NCI-H1417 treated with DMSO at 0.1 percent for 48 hours (cell line): ENCODE data around the gene MAGI1.

ENCODE experiments used
- DNase-seq: peaks from one replicate; lab custom pipeline; 2025; lab: John Stamatoyannopoulos, UW

MAGI1 gene

DNA sequence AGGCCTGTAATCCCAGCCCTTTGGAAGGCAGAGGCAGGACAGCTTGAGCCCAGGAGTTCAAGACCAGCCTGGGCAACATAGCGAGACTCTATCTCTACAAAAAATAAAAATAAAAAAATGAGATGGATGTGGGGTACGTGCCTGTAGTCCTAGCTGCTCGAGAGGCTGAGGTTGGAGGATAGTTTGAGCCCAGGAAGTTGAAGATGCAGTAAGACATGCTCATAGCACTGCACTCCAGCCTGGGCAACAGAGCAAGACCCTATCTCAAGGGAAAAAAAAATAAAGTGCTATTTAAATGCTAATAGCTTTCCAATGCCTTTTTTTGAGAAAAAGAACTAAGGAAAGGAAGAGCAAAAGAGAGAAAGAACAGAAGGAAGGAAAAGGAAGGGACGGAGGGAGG, 94.5 kb downstream of the MAGI1 start:
- no peak for DNase-seq

DNA sequence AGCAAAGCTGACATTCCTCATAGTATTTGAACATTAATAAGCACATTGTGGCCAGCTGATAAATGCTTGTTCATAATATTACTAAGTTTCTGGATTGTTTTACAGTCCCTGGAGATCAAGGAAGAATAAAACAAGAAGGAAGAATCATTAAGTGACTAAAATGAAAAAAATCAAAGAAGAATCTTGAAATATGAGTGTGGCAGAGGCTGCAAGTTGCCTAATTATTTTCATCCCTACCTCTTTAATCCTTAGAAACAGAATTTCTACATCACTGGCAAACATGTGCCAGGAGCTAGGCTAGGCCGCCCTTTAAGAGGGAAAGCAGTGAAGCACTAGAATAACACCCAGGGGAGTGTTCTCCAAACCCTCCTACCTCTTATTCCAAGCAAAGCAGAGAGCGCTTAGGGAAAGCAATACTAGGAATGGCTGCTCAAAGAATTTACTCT, 98.9 kb downstream of the MAGI1 start:
- no peak for DNase-seq

DNA sequence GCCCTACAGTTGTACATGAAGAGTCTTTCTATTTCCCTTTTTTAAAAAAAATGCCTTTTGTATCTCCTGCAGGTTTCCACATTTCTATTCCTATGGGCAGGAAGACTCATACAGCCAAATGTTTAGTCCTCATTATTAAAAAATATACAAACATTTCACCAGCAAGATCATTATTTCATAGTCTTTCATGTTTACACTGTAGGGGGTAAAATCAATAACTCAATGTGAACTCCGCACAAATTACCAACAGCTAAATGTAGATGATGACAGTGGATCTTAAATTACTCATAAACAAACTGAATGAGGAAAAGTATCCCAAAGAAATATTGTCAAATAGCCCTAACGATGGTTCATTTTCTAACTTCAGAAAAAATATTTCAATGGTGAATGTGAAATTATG, 99.5 kb downstream of the MAGI1 start:
- DNase-seq = no peak

DNA sequence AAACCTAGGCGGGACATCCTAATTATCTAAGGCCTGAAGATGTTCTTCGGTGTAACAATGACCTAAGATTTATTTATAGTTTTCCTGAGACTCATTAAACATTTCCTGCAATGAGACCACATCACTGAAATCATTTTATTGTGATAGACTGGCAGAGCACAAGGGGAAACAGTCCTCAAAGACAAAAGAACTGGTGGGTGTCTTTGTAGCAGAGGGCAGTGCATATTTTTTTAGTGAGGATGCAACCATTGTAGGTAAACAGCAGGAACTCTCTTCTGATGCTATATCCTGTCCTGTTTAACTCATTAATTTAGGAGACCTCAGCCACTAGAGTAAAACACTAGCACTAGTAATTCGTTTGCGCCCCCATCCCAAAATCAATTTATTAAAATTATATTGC, 100.0 kb downstream of the MAGI1 start:
- no peak for DNase-seq

DNA sequence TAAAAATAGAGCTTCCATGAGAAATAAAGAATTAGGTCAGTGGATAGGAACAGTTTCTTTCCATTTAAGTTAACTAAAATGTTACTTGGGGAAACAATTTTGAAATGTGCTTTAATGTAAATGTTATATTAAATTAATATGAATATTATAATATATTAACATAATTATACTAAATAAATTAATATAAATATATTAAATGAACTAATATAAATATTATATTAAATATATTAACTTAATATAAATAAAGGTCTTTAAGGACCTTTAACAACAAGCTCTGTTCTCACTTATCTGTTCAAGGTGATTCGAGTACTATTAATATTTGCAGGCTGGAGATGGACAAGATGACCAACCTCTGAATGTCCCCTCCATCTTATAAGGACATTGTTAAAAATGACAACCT, 100.6 kb downstream of the MAGI1 start:
- no peak for DNase-seq

DNA sequence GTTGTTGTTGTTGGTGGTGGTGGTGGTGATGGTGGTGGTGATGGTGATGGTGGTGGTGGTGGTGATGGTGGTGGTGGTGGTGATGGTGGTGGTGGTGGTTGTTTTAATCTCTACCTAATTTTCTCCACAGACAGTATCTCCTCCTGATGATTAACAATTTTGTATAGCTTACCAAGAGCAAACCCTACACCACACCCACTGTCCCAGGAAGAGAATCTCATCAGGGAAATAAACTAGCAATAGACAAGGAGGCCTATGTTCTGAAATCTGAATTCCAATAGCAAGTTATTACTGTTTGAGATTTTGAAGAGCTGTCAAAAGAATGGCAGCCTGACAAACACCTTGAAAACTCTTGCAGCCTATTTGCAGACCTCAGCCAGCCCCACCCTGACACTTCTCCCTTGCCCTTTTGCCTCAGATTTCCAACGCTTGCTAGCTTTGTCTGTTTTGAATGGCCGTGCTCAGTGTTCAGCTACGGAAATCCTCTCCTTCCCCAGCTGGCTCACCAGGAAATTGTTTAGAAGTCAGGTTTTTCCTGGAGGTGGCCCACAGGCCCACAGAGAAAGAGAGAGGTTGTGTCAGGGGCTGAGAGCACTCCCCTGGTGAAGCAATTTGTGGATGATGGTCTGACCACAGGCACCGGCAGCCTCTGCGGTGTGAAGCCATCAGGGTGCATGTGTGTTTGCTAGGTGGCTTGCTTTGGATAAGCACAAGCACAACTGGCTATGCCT, 101.6 kb downstream of the MAGI1 start:
- DNase-seq = no peak

DNA sequence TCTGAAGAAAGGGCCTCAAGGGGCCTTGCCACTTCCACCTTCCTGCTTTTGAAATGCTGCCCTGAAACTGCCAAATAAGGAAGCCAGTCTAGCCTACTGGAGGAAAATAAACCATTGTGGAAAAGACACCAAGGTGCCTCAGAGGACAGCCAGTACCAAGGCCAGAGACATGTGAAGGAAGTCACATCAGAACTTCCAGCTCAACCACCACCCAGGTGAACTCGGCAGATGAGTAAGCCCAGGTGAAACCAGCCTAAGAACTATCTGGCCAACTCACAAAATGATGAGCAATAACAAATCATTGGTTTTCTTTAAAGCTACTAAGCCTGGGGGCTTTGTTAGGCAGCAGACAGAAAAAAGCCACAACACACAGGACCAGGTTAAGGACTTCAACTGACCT, 103.0 kb downstream of the MAGI1 start:
- DNase-seq = no peak

DNA sequence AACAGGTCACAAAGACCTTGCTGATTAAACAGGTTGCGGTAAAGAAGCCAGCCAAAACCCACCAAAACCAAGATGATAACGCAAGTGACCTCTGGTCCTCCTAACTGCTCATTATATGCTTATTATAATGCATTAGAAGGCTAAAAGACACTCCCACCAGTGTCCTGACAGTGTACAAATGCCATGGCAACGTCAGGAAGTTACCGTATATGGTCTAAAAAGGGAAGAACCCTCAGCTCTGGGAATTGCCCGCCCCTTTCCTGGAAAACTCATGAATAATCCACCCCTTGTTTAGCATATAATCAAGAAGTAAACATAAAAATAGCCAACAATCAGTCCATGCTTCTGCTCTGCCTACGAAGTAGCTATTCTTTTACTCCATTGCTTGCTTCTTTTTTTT, 108.1 kb downstream of the MAGI1 start:
- no peak for DNase-seq

DNA sequence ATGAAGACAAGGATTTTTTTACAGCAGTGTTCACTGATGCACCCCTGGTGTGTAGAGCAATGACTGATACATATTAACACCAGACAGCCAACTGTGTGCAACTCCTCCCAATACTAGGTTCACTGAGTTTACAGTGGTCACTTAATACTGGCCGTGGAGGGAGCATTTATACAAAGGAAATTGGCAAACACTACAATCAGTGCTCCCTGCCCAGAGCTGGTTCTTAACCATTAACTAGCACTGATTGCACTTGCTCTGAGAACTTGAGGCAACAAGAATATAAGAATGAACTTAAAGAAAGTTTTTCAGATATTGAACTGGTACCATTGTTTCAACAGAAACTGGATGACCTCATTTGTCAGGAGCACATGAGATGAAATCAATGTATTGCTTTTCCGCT, 110.6 kb downstream of the MAGI1 start:
- DNase-seq = no peak

DNA sequence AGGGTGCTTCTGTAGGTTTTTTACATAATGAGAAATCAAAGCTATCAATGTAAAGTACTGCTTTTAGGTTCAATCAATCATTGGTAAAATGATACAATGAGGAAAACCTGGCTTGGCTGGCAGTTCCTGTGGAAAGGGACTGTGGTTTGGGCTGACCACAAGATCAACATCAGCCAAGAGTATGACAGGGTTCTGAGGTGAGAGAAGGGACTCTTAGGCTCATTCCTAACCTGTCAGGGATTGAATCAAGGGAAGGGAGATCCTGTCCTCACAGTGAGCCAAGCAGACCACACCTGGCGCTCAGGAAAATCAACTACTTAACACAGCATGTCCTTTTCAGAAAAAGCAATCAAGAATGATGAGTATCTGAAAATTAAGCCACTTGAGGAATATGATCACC, 111.1 kb downstream of the MAGI1 start:
- peak; percentile 46 for DNase-seq

DNA sequence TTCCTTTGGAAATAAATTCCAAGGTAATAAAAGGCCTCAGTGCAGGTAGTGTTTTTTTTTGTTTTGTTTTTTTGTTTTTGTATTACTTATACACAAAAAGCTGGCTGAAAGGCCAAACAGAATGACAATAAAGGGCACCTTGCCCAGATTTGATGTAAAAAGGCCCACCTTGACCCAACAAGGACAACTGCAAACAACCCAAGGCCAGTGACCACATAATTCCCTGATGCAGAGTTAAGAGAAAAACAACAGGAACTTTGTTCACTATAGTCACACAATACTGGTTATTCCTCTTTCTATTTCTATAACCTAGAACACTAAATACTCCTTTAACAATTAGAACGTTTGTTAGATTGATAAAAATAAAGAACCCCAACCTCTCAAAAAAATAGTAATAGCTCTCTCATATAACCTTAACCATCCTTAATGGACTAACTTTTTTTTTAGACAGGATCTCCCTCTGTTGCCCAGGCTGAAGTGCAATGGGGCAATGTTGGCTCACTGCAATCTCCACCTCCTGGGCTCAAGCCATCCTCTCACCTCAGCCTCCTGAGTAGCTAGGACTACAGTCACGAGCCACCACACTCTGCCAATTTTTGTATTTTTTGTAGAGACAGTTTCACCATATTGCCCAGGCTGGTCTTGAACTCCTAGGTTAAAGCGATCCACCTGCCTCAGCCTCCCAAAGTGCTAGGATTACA, 113.3 kb downstream of the MAGI1 start:
- DNase-seq = no peak

DNA sequence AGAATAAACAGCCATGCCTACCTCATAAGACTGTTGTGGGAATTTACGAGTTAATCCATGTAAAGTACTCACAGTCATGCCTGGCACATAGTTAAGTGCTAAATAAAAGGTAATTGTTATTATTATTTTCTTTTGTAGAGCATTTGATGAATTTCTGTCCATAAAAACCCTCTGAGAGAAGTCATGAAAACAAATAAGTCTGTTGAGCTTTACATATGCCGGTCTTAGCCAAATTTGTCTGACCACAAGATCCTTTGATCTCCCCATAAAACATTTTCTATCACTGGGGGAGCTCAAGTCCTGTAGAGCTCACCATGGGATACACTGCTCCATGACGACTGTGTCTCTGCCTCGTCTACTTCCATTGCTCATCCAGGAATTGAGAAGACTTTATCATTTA, 114.0 kb downstream of the MAGI1 start:
- no peak for DNase-seq

DNA sequence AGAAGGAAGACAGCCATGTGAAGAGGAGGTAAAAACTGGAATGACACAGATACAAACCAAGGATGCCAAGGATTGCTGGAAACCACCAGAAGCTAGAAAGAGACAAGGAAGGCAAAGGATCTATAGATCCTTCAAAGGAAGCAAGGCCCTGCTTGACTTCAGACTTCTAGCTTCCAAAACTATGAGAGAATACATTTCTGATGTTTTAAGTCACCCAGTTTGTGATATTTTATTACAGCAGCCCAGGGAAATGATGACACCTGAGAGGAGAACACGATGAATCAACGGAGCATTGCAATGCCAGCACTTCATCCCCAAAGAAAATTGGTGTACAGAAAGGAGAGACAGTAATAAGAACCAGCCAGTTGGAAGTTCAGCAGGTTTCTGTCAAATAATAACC, 116.3 kb downstream of the MAGI1 start:
- DNase-seq = no peak

DNA sequence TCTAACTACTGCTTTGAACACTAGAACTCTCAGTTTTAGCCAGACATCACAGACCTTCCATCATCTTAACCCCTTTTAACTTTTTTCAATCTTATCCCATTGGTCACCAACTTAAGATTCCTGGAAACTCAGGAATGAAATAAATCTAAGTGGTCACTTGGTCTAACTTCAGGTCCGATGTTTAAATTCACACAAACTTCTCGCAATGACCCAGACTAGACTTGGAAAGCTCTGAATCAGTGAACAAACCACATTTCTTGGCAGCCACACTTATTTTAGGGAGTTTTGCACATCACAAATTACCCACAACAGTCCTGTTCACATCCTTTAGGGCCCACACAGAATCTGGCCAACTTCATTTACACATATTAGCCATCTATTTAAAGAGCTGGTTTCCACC, 118.9 kb downstream of the MAGI1 start:
- no peak for DNase-seq

DNA sequence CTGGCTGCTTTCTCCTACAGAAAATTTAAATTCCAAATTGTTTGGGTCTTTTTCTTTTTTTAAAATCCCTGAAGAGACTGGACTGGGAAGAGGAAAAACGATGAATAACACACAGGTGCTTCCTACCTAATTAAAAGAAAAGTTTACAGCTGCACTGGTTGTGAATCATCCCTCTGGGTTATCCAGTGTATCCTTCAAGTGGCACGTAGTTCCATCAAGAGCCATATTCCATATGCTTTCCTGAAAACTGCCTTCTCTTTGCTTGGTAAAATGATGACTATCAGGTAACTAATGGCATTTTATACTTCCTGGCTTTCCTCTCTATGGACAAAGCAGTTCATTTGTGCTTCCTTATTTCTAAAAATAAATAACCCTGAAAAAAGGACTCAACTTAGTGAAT, 123.2 kb downstream of the MAGI1 start:
- DNase-seq = no peak

DNA sequence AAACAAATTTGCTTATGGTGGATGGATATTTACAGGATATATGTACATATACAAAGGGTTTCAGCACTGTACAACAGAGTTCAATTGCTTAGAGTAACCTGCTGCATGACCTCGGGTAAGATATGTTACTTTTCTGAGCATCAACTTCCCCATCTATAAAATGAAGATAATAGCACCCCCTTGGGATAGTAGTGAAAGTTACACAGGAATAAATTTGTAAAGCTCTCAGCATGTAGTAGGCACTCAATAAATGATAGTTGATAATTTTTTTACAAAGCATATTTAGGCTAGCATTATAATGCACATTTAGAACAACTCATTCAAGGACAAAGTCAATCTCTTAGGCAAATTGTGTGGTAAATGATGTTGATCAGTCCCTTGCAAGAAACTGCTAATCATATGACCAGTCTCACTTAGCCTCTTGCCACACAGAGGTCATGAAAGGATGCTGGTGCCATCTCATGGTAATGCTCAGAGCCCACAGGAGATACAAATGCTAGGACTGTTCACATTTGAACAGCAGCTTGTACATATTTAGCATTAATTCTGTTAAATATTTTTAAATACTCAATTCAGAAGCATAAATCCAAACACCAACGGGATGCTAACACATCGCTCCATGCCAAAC, 123.9 kb downstream of the MAGI1 start:
- DNase-seq = no peak

DNA sequence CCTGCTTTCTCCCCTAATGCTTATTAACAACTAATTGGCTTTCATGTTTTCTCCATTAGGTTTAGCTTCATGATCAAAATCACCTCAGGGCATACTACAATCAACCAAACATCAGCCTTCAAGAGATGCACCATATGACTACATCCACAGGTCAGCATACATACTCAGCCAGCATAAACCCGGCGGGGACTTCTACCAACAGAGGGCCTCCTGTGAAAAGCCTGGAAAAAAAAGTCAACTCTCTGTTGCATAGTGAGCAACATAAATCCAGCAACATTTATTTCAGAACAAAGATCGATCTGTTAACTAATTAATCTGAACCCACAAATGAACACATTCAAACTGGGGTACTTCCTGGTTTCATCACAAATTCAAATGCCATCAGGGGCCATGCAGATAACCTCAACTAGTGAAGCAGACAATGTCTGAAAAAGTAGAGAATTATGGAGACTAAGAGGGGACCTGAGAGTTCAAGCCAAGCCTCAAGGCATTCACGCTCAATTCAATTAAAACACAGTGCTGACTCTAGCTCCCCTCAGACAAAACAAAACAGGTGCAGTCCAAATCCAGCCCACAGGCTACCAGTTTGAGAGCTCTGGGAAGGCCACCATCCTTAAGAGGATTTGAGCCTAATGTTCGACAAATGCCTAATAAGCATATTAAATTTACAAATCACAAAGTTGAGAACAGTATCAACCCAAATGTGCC, 124.5 kb downstream of the MAGI1 start:
- DNase-seq = no peak

DNA sequence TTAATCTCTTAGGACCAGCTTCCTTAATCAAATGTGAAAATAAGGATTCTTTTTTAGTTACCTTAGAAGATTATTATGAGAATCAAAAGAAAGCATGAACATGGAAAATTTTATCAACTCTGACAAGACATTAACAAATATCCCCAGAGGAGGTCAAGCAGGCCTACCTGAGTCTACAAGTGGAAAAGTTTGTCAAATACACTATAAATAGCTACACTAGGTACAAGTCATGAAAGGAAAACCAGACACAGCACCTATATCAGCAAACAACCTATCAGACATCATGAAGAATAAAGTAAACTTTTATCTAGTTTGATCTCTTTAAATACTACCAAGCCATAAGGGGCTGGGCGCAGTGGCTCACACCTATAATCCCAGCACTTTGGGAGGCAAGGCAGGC, 126.1 kb downstream of the MAGI1 start:
- no peak for DNase-seq

DNA sequence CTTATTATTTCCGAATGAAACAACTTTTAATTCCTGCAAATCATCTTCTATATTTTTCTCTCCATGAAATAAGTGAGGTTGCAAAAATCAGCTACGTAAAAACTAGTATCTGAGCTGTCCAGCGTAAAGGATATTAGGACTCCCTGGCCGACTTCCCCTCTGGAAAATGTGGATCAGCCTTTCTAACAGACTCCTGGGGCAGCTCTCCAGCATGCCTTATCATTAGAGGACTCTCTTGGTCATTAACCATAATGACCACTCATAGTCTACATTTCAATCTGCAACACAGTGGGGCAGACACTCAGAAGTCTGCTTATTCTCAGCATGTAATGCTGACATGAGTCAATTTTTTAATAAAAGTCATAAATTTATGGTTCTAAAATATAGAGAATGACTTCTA, 130.1 kb downstream of the MAGI1 start:
- no peak for DNase-seq

DNA sequence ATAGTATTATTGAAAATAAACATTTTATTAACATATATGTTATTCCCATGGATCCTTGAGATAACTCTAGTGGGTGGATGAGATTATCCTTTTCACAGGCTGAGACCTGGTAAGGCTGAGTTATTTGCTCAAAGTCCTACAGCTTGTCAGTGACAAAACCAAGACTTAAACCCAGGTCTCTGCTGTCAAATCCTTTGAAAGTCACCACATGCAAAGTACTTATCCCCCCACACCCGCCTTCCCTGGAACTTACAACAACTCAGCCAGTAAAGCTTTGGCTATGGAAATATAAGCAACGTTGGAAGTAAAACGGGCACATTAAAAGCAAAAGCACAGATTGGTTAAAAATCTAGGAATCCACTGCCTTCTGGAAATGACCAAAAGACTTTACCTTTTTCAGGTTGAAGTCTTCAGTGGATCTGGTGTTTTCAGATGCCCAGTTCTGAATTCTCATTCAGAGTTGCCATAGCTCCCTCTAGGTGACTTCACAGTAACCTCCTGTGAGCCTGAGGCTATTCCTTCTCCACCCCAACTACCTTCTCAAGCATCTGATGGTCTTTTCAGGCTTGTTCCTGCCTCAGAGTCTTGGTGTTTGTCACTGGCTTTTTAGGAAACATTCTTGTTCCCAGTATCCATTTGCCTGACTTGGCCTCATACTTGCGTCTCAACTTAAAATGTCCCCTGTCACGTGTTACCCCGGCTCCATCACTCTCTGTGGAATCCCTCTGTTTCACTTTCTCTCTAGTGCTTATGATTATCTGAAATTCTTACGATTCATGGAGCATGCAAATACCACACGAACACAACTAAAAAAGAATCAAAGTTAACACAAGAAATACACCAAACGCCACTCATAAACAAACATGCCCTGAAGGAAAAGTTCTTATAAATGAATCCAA, 131.2 kb downstream of the MAGI1 start:
- no peak for DNase-seq

DNA sequence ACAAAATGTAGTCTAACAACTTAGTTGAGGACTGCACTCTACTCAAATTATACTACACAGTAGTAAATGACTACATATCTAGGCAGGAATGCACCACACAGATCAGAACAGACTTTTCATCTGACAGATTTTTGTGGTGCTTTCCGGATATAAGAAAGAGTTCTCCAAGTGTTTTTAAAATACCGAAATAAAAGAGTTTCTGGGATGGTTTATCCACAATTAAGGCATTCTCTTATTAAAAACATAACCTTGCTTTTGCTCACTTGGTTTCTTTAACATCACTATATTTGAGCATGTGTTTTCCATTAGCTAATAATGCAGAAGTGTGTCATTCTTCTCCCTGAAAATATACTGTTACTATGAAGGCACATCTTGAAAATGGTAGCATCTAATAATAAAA, 132.9 kb downstream of the MAGI1 start:
- no peak for DNase-seq

DNA sequence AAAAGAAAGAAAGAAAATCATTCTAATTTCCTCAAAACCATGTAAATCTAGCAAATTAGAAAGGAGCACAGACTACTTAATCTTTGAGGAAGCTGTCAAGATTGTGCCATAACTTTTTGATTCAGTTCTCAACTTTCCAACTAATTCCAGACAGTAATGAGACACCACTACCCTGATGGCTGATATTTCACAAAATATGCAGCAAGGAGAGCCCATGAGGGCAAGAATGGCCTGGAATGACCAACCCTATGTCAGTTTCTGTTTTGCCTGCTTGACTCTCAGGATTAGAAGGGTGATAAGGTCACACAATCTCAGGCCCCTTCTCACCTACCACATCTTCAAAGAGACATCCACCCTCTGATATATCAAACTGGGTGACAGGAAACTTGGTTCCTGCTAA, 134.7 kb downstream of the MAGI1 start:
- no peak for DNase-seq
